Measurements from ENCODE around the gene PRSS21. TPM values are rescaled to one million over a fixed set of nuclear protein-coding genes. Genes with fewer than 3 reads are reported as not detected.

Gene PRSS21
- polyA plus RNA-seq, 3 donors = 2.1 to 9.0 (median 3.1) TPM

GRCh38 chr16:2819179-2819938 lies 2.3 kb downstream of the PRSS21 start:
- H3K4me1 ChIP-seq (ENCODE audit: control insufficient read depth in 1 of 2, insufficient read depth in 2 of 2, low read length in 2 of 2) = peaks cover 0 to 6% of the 10 kb centered on the region in 2 donors
- H3K79me2 ChIP-seq (ENCODE audit: insufficient read depth, low read length) = no peaks in the 10 kb centered on the region
- intact Hi-C loops (cut with micrococcal nuclease) = no loop called here
- H2AFZ ChIP-seq (ENCODE audit: insufficient read depth, low read depth, low read length, poor library complexity, severe bottlenecking) = no peak overlapping the region
- H3K27me3 Mint-ChIP-seq (ENCODE audit: low read depth in 3 of 3) = peaks cover 4 to 6% (median 5%) of the 10 kb centered on the region in 3 donors
- H3K36me3 ChIP-seq (replicated peaks in 1 of 2; ENCODE audit: control insufficient read depth in 1 of 2, insufficient read depth in 2 of 2, low read length in 2 of 2) = no peaks in the 10 kb centered on the region
- no peaks in the 10 kb centered on the region for H3K27me3 ChIP-seq (ENCODE audit: control insufficient read depth in 2 of 2, insufficient read depth in 2 of 2, low read length in 2 of 2)
- no peak overlapping the region for H3K4me3 ChIP-seq (replicated peaks in 1 of 3; ENCODE audit: low read depth in 2 of 3, low read length in 3 of 3)
- H3K9me3 Mint-ChIP-seq = no peaks in the 10 kb centered on the region
- no peak overlapping the region for H3K9ac ChIP-seq (ENCODE audit: insufficient read depth, low read length, poor library complexity, severe bottlenecking)
- TF ChIP-seq, protein P1, sequence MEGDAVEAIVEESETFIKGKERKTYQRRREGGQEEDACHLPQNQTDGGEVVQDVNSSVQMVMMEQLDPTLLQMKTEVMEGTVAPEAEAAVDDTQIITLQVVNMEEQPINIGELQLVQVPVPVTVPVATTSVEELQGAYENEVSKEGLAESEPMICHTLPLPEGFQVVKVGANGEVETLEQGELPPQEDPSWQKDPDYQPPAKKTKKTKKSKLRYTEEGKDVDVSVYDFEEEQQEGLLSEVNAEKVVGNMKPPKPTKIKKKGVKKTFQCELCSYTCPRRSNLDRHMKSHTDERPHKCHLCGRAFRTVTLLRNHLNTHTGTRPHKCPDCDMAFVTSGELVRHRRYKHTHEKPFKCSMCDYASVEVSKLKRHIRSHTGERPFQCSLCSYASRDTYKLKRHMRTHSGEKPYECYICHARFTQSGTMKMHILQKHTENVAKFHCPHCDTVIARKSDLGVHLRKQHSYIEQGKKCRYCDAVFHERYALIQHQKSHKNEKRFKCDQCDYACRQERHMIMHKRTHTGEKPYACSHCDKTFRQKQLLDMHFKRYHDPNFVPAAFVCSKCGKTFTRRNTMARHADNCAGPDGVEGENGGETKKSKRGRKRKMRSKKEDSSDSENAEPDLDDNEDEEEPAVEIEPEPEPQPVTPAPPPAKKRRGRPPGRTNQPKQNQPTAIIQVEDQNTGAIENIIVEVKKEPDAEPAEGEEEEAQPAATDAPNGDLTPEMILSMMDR (IDR thresholded peaks at IDR 0.05) = no peak
- WGBS (ENCODE audit: insufficient coverage) = 92% methylated on average over 10 of the region's 18 CpGs
- no peak overlapping the region for H3K27ac ChIP-seq (ENCODE audit: low read depth in 1 of 2, low read length in 2 of 2)
- no peaks in the 10 kb centered on the region for H3K9me3 ChIP-seq (replicated peaks in 1 of 2; ENCODE audit: control insufficient read depth in 1 of 2, insufficient read depth in 1 of 2, low read length in 2 of 2)
- H3K36me3 Mint-ChIP-seq = no peaks in the 10 kb centered on the region
- H3K4me1 Mint-ChIP-seq = peaks cover 8% of the 10 kb centered on the region
- no peak for DNase-seq
- H3K4me3 Mint-ChIP-seq = no peak overlapping the region
- no peak overlapping the region for H3K4me2 ChIP-seq (replicated peaks; ENCODE audit: extremely low read depth, low read length, poor library complexity, severe bottlenecking)
- no peaks in the 10 kb centered on the region for H4K20me1 ChIP-seq (ENCODE audit: insufficient read depth, low read length)
- H3K27ac Mint-ChIP-seq = peak overlapping the region in 1 of 7 donors; percentile 6

DNA sequence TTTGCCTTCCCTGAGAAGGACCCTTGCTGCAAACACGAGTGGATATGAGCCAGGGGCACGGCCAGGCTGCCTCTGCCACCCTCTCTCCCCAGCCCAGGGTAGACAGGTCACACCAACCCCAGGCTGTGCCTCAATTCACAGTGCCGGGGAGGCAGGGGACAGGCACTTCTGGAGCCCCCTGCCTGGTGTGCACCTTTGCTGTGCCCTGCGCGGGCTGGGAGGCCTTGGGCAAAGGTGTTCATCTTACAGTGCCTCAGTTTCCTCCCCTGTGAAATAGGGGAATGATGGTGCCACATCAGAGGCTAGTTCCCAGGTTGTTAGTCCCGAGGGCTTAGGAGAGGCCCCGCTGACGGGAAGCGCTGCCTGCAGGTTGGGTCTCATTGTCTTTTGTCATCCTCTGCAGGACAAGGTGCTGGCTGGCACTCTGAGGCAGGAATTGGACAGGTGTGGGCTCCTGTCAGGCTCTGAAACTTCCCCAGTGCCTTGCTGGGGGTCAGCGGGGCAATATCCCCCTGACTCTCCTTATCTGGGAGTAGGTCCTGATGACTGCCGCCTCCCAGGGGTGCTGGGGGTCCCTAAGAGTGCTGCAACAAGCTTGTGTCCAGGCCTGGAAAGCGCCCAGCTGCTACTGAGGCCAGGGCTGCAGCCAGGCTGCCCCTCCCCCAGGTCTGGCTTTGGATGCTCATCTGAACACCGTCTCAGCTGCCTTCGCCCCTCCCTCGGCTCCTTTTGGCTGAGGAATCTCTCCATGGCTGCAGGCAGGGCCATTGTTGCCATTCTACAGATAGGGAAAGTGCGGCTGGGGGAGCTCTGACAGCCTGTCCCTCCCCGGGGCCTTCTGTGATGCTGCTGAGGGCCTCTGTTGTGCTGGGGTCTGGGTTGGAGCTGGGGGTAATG lies 3.1 kb downstream of the PRSS21 start:
- 94% methylated on average over 14 of the region's 17 CpGs for WGBS (ENCODE audit: insufficient coverage)
- Histone ChIP-seq H3K27ac (ENCODE audit: low read depth in 1 of 2, low read length in 2 of 2) (no peak overlapping the region), H3K27me3 (ENCODE audit: control insufficient read depth in 2 of 2, insufficient read depth in 2 of 2, low read length in 2 of 2) (no peaks in the 10 kb centered on the region), H3K4me2 (replicated peaks; ENCODE audit: extremely low read depth, low read length, poor library complexity, severe bottlenecking) (no peak overlapping the region), H3K36me3 (replicated peaks in 1 of 2; ENCODE audit: control insufficient read depth in 1 of 2, insufficient read depth in 2 of 2, low read length in 2 of 2) (no peaks in the 10 kb centered on the region), H3K9ac (ENCODE audit: insufficient read depth, low read length, poor library complexity, severe bottlenecking) (no peak overlapping the region), H4K20me1 (ENCODE audit: insufficient read depth, low read length) (no peaks in the 10 kb centered on the region), H3K79me2 (ENCODE audit: insufficient read depth, low read length) (no peaks in the 10 kb centered on the region), H3K4me1 (ENCODE audit: control insufficient read depth in 1 of 2, insufficient read depth in 2 of 2, low read length in 2 of 2) (peaks cover 0 to 6% of the 10 kb centered on the region in 2 donors), H3K4me3 (replicated peaks in 1 of 3; ENCODE audit: low read depth in 2 of 3, low read length in 3 of 3) (no peak overlapping the region), H2AFZ (ENCODE audit: insufficient read depth, low read depth, low read length, poor library complexity, severe bottlenecking) (no peak overlapping the region), H3K9me3 (replicated peaks in 1 of 2; ENCODE audit: control insufficient read depth in 1 of 2, insufficient read depth in 1 of 2, low read length in 2 of 2) (no peaks in the 10 kb centered on the region)
- no peak for DNase-seq
- no peaks in the 10 kb centered on the region for H3K36me3 Mint-ChIP-seq
- no peak overlapping the region for H3K27ac Mint-ChIP-seq
- H3K4me1 Mint-ChIP-seq = peaks cover 8% of the 10 kb centered on the region
- no peaks in the 10 kb centered on the region for H3K9me3 Mint-ChIP-seq
- peaks cover 4 to 6% (median 6%) of the 10 kb centered on the region in 3 donors for H3K27me3 Mint-ChIP-seq (ENCODE audit: low read depth in 3 of 3)
- no peak overlapping the region for H3K4me3 Mint-ChIP-seq
- TF ChIP-seq, protein P1 (IDR thresholded peaks at IDR 0.05) = no peak
- intact Hi-C loops (cut with micrococcal nuclease) = loop anchor here (5.0 kb wide), 2 partner anchors 33 to 38 kb away; partner anchors contain the start of gene PRSS33 (in 1 of the 2)
